Activated B cell treated with CpG ODN at 0.5 μM for 24 hours (primary cell): ENCODE measurements around the gene RHBDF1. TPM values are rescaled to one million over a fixed set of nuclear protein-coding genes. Genes with fewer than 3 reads are reported as not detected.

Experiments
- ATAC-seq: fragments of 200-7000 bp; cut with Tn5 transposase; one replicate; pipeline ENCODE4 v1.10.0; 2021; ENCODE audit warnings: low read depth, mild to moderate bottlenecking, moderate library complexity
- CTCF ChIA-PET: fragments of 350-600 bp; sonication (Branson Sonifier 250); formaldehyde crosslinking; loops from one replicate; lab custom pipeline; 2021; ENCODE audit warnings: antibody characterized with exemption; lab: Charles Lee
- POLR2A ChIA-PET: fragments of 350-600 bp; sonication (Branson Sonifier 250); formaldehyde crosslinking; loops from one replicate; lab custom pipeline; 2021; ENCODE audit warnings: antibody characterized with exemption; lab: Charles Lee
- DNase-seq: peaks from one replicate; pipeline ENCODE4 v3.0.0; 2022
- H3K27ac Mint-ChIP-seq: one replicate; pipeline ENCODE4 v1.8.0; 2020; ENCODE audit warnings: mixed read lengths
- H3K27me3 Mint-ChIP-seq: one replicate; pipeline ENCODE4 v1.8.0; 2021; ENCODE audit warnings: mixed read lengths
- H3K36me3 Mint-ChIP-seq: one replicate; pipeline ENCODE4 v1.8.0; 2021; ENCODE audit warnings: low read depth, mixed read lengths
- H3K4me1 Mint-ChIP-seq: one replicate; pipeline ENCODE4 v1.8.0; 2021; ENCODE audit warnings: mixed read lengths
- H3K4me3 Mint-ChIP-seq: one replicate; pipeline ENCODE4 v1.8.0; 2020; ENCODE audit warnings: mild to moderate bottlenecking, mixed read lengths
- H3K9me3 Mint-ChIP-seq: one replicate; pipeline ENCODE4 v1.8.0; 2020; ENCODE audit warnings: mixed read lengths
- CTCF ChIP-seq: fragments of 200-600 bp; IDR thresholded peaks from one replicate; pipeline ENCODE4 v1.8.0; 2022; ENCODE audit warnings: antibody characterized with exemption, mild to moderate bottlenecking
- intact Hi-C: fragments of 100-400 bp; cut with micrococcal nuclease; formaldehyde crosslinking; loops from one replicate; pipeline ENCODE4 v1.15.1; 2024
- total RNA-seq: library from RNA; stranded (reverse); gene quantifications from 2 replicates; pipeline ENCODE4 v1.2.3, GENCODE V29; 2022

Gene RHBDF1
- total RNA-seq, 1 donor from 2014 or later = 0.67 TPM

DNA sequence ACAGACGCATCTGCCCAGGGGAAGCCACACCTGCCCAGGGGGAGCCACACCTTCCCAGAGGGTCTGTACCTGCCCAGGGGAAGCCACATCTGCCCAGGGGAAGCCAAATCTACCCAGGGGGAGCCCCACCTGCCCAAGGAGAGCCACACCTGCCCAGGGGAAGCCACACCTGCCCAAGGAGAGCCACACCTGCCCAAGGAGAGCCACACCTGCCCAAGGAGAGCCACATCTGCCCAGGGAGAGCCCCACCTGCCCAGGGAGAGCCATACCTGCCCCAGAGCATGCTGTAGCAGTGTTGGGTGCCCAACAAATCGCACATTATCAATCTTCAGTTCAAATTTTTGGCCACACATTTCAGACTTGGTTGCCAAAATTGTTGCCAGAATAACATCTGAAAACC, 46.4 kb upstream of the RHBDF1 start:
- POLR2A ChIA-PET = interaction anchor here (0.6 kb wide), 1 partner anchor 65 kb away, joined by 4 read pairs; no protein-coding TSS in a partner anchor
- Mint-ChIP-seq H3K36me3 (peaks cover 37% of the 10 kb centered on the region), H3K9me3 (no peaks in the 10 kb centered on the region), H3K4me3 (no peak overlapping the region), H3K27ac (no peak overlapping the region), H3K4me1 (peaks cover 3% of the 10 kb centered on the region), H3K27me3 (no peaks in the 10 kb centered on the region)
- ATAC-seq (no peak), DNase-seq (no peak)
- CTCF ChIA-PET = interaction anchor here (1.2 to 4.0 kb wide), 5 partner anchors 12 to 243 kb away, joined by 3 to 18 read pairs (median 5); partner anchors contain the start of gene NPRL3
- no peak for TF ChIP-seq CTCF
- intact Hi-C loops = loop anchor here (1.0 kb wide), 1 partner anchor 62 kb away; no protein-coding TSS in a partner anchor

DNA sequence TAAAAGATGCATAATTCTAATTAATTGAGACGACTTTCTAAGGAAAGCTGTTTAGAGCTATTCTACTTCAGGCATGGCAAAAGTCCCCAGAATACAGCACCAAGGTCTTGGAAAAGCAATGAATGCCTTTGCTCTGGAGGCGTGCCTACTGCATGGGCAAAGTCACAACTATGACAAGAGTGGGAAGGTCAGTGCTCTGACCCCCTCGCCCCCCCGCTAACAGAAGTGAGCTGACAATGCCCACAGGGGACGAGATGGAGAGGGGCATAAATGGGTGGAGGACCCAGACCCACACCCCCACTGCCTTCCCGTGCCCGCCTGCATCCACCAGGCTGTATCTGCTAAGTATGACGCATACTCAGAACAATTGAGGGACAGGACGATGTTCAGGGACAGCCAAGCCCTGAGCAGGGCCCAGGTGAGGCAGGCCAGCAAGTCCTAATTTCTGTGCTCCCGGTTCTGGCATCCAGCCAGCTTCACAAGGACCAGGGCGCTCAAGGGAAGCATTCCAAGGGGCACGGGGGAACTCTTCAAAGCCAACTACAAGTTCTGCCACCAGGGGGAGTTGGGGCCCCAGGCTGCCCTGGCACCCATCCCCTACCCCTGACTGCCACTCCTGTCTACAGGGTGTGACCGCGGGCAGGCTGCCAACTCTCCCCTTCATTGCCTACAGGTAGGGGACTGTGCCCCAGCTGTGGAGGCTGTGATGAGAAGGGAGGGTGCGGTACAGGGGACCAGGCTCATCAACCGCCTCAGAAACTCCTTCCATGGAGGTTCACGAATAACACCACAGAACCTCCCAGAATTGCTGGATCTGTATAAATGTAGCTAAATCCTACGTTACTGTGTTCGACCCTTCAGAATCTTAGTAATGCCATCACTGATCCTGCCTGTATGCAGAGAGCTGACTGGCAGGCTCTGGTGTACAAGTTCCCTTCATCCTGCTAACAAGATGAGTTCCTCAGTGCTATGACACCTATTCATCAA, 45.2 kb upstream of the RHBDF1 start:
- peak; percentile 93 for ATAC-seq
- H3K4me3 Mint-ChIP-seq = no peak overlapping the region
- ChIA-PET CTCF (interaction anchor here (0.7 to 4.0 kb wide), 8 partner anchors 11 to 244 kb away, joined by 3 to 18 read pairs (median 4); partner anchors contain the start of genes FAM234A and NPRL3), POLR2A (no interaction called here)
- H3K27ac Mint-ChIP-seq = no peak overlapping the region
- peak; percentile 46 for DNase-seq
- no peak for TF ChIP-seq CTCF
- H3K36me3 Mint-ChIP-seq = peaks cover 36% of the 10 kb centered on the region
- no peaks in the 10 kb centered on the region for H3K27me3 Mint-ChIP-seq
- intact Hi-C loops = loop anchor here (1.0 kb wide), 2 partner anchors 64 to 245 kb away; no protein-coding TSS in a partner anchor
- H3K4me1 Mint-ChIP-seq = peaks cover 3% of the 10 kb centered on the region
- H3K9me3 Mint-ChIP-seq = no peaks in the 10 kb centered on the region

DNA sequence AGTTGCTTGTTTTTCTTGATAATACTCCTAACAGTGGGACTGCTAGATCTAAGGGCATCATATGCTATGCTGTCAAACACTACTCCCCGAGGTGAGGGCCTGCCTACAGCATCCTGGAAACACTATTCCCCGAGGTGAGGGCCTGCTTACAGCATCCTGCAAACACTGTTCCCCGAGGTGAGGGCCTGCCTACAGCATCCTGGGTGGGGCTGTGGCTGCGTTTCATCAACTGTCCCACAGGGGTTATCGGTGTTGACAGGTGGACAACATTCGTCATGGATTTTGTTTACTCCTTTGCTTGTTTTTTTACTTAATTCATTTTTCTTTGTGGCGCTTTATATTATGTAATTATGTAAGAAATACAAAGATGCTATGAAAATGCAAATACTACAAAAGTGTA, 43.6 kb upstream of the RHBDF1 start:
- Mint-ChIP-seq H3K27ac (no peak overlapping the region), H3K9me3 (no peaks in the 10 kb centered on the region), H3K27me3 (no peaks in the 10 kb centered on the region), H3K36me3 (peaks cover 43% of the 10 kb centered on the region), H3K4me1 (peaks cover 3% of the 10 kb centered on the region), H3K4me3 (no peak overlapping the region)
- CTCF ChIA-PET = interaction anchor here (2.7 to 4.0 kb wide), 2 partner anchors 9 to 246 kb away, joined by 18 read pairs; no protein-coding TSS in a partner anchor
- POLR2A ChIA-PET = no interaction called here
- ATAC-seq = no peak
- intact Hi-C loops = no loop called here
- TF ChIP-seq CTCF = no peak
- DNase-seq = no peak

DNA sequence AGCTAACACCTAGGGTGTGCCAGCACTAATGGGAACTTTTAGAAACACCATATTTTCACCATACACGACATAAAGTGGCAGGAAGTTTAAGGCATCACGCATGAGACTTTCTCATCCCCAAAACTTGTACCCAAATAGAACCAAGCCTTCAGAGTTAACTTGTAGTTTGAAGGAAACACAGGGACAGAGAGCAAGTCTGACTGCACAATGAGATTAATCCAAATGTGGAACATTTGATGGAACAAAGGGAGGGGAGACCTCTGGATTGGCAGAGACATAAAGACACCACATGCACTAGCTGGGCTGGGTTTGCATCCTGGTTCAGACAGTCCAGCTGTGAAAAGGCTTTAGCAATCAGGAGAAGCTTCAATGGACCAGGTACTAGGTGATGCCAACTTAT, 41.9 kb upstream of the RHBDF1 start:
- Mint-ChIP-seq H3K9me3 (no peaks in the 10 kb centered on the region), H3K27ac (no peak overlapping the region), H3K4me1 (peaks cover 3% of the 10 kb centered on the region), H3K4me3 (no peak overlapping the region), H3K27me3 (no peaks in the 10 kb centered on the region), H3K36me3 (peaks cover 50% of the 10 kb centered on the region)
- ATAC-seq (no peak), DNase-seq (no peak)
- no peak for TF ChIP-seq CTCF
- ChIA-PET POLR2A (no interaction called here), CTCF (no interaction called here)
- intact Hi-C loops = no loop called here

GRCh38 chr16:112153-112840, 39.9 kb upstream of the RHBDF1 start:
- peaks cover 60% of the 10 kb centered on the region for H3K36me3 Mint-ChIP-seq
- TF ChIP-seq CTCF = no peak
- DNase-seq (no peak), ATAC-seq (no peak)
- no peaks in the 10 kb centered on the region for H3K9me3 Mint-ChIP-seq
- intact Hi-C loops = no loop called here
- H3K4me1 Mint-ChIP-seq = no peaks in the 10 kb centered on the region
- POLR2A ChIA-PET = no interaction called here
- no peak overlapping the region for H3K4me3 Mint-ChIP-seq
- CTCF ChIA-PET = no interaction called here
- H3K27me3 Mint-ChIP-seq = no peaks in the 10 kb centered on the region
- H3K27ac Mint-ChIP-seq = no peak overlapping the region
